HG02981 (cell line): ENCODE results near the gene CFAP54.
"Not testable (repeated sequence)": the region's sequence is repeated elsewhere in the genome, so short reads cannot be mapped to it uniquely, and the experiment has no call there.

Experiments
- ATAC-seq: cut with Tn5 transposase; IDR thresholded peaks from one replicate; pipeline ENCODE4 v1.9.1; 2021; ENCODE audit warnings: mild to moderate bottlenecking, moderate library complexity; ENCODE audit not compliant: unreplicated experiment

The CFAP54 gene

GRCh38 chr12:96606134-96606533, 116.8 kb downstream of the CFAP54 start:
- ATAC-seq, result no peak

GRCh38 chr12:96606644-96607043, 117.3 kb downstream of the CFAP54 start:
- ATAC-seq, result no peak

GRCh38 chr12:96617178-96617577, 127.8 kb downstream of the CFAP54 start:
- no peak for ATAC-seq

- no peak for ATAC-seq
Measured at GRCh38 chr12:96623155-96623554, 133.8 kb downstream of the CFAP54 start.

- ATAC-seq, result no peak
Measured at GRCh38 chr12:96623656-96624217, 134.4 kb downstream of the CFAP54 start.

GRCh38 chr12:96635844-96636243, 146.5 kb downstream of the CFAP54 start:
- no peak for ATAC-seq

- ATAC-seq, result no peak
Measured at GRCh38 chr12:96636895-96637294, 147.5 kb downstream of the CFAP54 start.

GRCh38 chr12:96648923-96649322, 159.5 kb downstream of the CFAP54 start:
- ATAC-seq, result no peak

GRCh38 chr12:96652870-96653269, 163.5 kb downstream of the CFAP54 start:
- no peak for ATAC-seq

- no peak for ATAC-seq
Measured at GRCh38 chr12:96658075-96658474, 168.7 kb downstream of the CFAP54 start.

- no peak for ATAC-seq
Measured at GRCh38 chr12:96669786-96670185, 180.4 kb downstream of the CFAP54 start.

GRCh38 chr12:96670334-96670899, 181.0 kb downstream of the CFAP54 start:
- no peak for ATAC-seq

- ATAC-seq, result not testable (repeated sequence)
Measured at GRCh38 chr12:96675519-96675918, 186.1 kb downstream of the CFAP54 start.

GRCh38 chr12:96677363-96677762, 188.0 kb downstream of the CFAP54 start:
- ATAC-seq, result no peak

GRCh38 chr12:96687719-96688118, 198.3 kb downstream of the CFAP54 start:
- ATAC-seq, result no peak

GRCh38 chr12:96698521-96698920, 209.1 kb downstream of the CFAP54 start:
- no peak for ATAC-seq

GRCh38 chr12:96698965-96699364, 209.6 kb downstream of the CFAP54 start:
- no peak for ATAC-seq

GRCh38 chr12:96701856-96702255, 212.5 kb downstream of the CFAP54 start:
- no peak for ATAC-seq

GRCh38 chr12:96710127-96710745, 220.9 kb downstream of the CFAP54 start:
- ATAC-seq, result no peak

GRCh38 chr12:96711364-96711763, 222.0 kb downstream of the CFAP54 start:
- ATAC-seq, result no peak

GRCh38 chr12:96714199-96714598, 224.8 kb downstream of the CFAP54 start:
- ATAC-seq, result no peak

GRCh38 chr12:96719660-96720362, 230.4 kb downstream of the CFAP54 start:
- ATAC-seq, result peak; percentile 91
